Nephron progenitor cell (in vitro differentiated cells): ENCODE measurements around the gene CDK2.

Experiments used
- DNase-seq: peaks from one replicate; pipeline ENCODE4 v3.0.0; 2021
- H3K27ac Mint-ChIP-seq: 2 replicates; pipeline ENCODE4 v1.8.0; 2021; ENCODE audit warnings: mild to moderate bottlenecking, moderate library complexity, mixed read lengths
- H3K27me3 Mint-ChIP-seq: 2 replicates; pipeline ENCODE4 v1.8.0; 2021; ENCODE audit warnings: mild to moderate bottlenecking, low read depth, mixed read lengths; ENCODE audit not compliant: poor library complexity
- H3K36me3 Mint-ChIP-seq: 2 replicates; pipeline ENCODE4 v1.8.0; 2021; ENCODE audit warnings: low read depth, mixed read lengths
- H3K4me1 Mint-ChIP-seq: 2 replicates; pipeline ENCODE4 v1.8.0; 2021; ENCODE audit warnings: mixed read lengths
- H3K4me3 Mint-ChIP-seq: 2 replicates; pipeline ENCODE4 v1.8.0; 2021; ENCODE audit warnings: mild to moderate bottlenecking, moderate library complexity, mixed read lengths
- H3K9me3 Mint-ChIP-seq: 2 replicates; pipeline ENCODE4 v1.8.0; 2021; ENCODE audit warnings: mild to moderate bottlenecking, moderate library complexity, mixed read lengths
- CTCF ChIP-seq: fragments of 200-600 bp; sonication (generic); IDR thresholded peaks from 2 replicates; pipeline ENCODE4 v1.5.0; 2021; ENCODE audit warnings: antibody characterized with exemption

CDK2 gene

GRCh38 chr12:55931780-55932550 lies 34.7 kb upstream of the CDK2 start:
- no peak for TF ChIP-seq CTCF
- peaks cover 46% of the 10 kb centered on the region for H3K4me1 Mint-ChIP-seq
- H3K27ac Mint-ChIP-seq = no peak overlapping the region
- H3K36me3 Mint-ChIP-seq = no peaks in the 10 kb centered on the region
- peak; percentile 73 for DNase-seq
- H3K4me3 Mint-ChIP-seq = peak overlapping the region; percentile 90
- no peaks in the 10 kb centered on the region for H3K9me3 Mint-ChIP-seq
- peaks cover 68% of the 10 kb centered on the region for H3K27me3 Mint-ChIP-seq

GRCh38 chr12:55932551-55932910 lies 34.1 kb upstream of the CDK2 start:
- no peak overlapping the region for H3K27ac Mint-ChIP-seq
- H3K9me3 Mint-ChIP-seq = no peaks in the 10 kb centered on the region
- peaks cover 46% of the 10 kb centered on the region for H3K4me1 Mint-ChIP-seq
- no peak for DNase-seq
- H3K36me3 Mint-ChIP-seq = no peaks in the 10 kb centered on the region
- no peak for TF ChIP-seq CTCF
- peaks cover 74% of the 10 kb centered on the region for H3K27me3 Mint-ChIP-seq
- peak overlapping the region; percentile 90 for H3K4me3 Mint-ChIP-seq

GRCh38 chr12:55933169-55933798 lies 33.3 kb upstream of the CDK2 start:
- H3K9me3 Mint-ChIP-seq = no peaks in the 10 kb centered on the region
- no peak for DNase-seq
- no peak overlapping the region for H3K27ac Mint-ChIP-seq
- H3K4me3 Mint-ChIP-seq = peak overlapping the region; percentile 90
- H3K36me3 Mint-ChIP-seq = no peaks in the 10 kb centered on the region
- peaks cover 42% of the 10 kb centered on the region for H3K4me1 Mint-ChIP-seq
- TF ChIP-seq CTCF = no peak
- peaks cover 78% of the 10 kb centered on the region for H3K27me3 Mint-ChIP-seq

- H3K27me3 Mint-ChIP-seq = peaks cover 82% of the 10 kb centered on the region
Observed at GRCh38 chr12:55933799-55934742, 32.6 kb upstream of the CDK2 start.

GRCh38 chr12:55934773-55935172 lies 31.9 kb upstream of the CDK2 start:
- Mint-ChIP-seq H3K27ac (no peak overlapping the region), H3K9me3 (no peaks in the 10 kb centered on the region), H3K36me3 (no peaks in the 10 kb centered on the region), H3K27me3 (peaks cover 82% of the 10 kb centered on the region), H3K4me1 (peaks cover 35% of the 10 kb centered on the region), H3K4me3 (no peak overlapping the region)
- DNase-seq = no peak
- TF ChIP-seq CTCF = no peak

More at GRCh38 chr12:55933799-55934742, 32.6 kb upstream of the CDK2 start:
- H3K4me1 Mint-ChIP-seq = peaks cover 41% of the 10 kb centered on the region
- no peak for DNase-seq
- H3K27ac Mint-ChIP-seq = no peak overlapping the region
- H3K9me3 Mint-ChIP-seq = no peaks in the 10 kb centered on the region
- H3K4me3 Mint-ChIP-seq = no peak overlapping the region
- H3K36me3 Mint-ChIP-seq = no peaks in the 10 kb centered on the region
- TF ChIP-seq CTCF = no peak
